Astrocyte of the cerebellum (primary cell): ENCODE results near the gene CCDC148.
"Not testable (repeated sequence)": the region's sequence is repeated elsewhere in the genome, so short reads cannot be mapped to it uniquely, and the experiment has no call there.

Experiments
- DNase-seq: peaks from one replicate; pipeline ENCODE4 v3.0.0-alpha.2; 2011; ENCODE audit warnings: low read depth
- H3K4me3 ChIP-seq: 2 replicates; pipeline ENCODE4 v1.5.1; 2011; ENCODE audit warnings: mild to moderate bottlenecking, low read depth, low read length, moderate library complexity
- in situ Hi-C: cut with HindIII; loops from 2 replicates; pipeline ENCODE4 v1.10.0; 2017; ENCODE audit warnings: low sequenced_read_pairs
- TF ChIP-seq, protein P1 (sequence below): IDR thresholded peaks from 2 replicates; pipeline ENCODE4 v1.5.1; 2012; ENCODE audit warnings: low read length, low read depth, moderate library complexity, mild to moderate bottlenecking; ENCODE audit errors: missing control alignments

The CCDC148 gene

DNA sequence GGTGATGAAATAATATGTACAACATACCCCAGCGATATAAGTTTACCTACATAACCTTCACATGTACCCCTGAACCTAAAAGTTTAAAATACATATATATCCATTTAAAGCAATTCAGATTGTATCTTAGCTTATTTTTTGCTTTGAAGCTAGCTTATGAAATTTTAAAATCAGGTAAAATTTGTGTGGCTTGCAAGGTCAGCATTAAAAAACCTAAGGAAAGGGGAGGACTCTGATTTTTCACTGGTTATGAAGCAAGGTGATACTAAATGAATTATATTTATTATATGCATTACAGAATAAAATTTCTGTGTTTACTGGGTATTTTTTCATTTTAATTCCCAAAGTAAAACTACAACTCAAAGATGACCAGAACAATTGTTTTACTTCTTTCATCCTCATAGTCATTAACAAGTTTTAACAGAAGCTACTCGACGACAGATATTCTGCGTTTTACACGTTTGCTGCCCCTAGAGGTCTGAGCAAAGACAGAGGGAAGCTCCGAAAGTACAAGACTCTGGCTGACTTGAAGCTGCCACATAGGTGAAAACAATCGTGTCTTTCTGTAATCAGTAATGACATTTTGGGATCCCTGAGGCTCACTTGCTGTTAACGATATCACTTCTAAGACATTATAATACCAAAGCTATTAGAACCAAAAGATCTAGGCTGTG, 17.3 kb upstream of the CCDC148 start:
- TF ChIP-seq, protein P1, sequence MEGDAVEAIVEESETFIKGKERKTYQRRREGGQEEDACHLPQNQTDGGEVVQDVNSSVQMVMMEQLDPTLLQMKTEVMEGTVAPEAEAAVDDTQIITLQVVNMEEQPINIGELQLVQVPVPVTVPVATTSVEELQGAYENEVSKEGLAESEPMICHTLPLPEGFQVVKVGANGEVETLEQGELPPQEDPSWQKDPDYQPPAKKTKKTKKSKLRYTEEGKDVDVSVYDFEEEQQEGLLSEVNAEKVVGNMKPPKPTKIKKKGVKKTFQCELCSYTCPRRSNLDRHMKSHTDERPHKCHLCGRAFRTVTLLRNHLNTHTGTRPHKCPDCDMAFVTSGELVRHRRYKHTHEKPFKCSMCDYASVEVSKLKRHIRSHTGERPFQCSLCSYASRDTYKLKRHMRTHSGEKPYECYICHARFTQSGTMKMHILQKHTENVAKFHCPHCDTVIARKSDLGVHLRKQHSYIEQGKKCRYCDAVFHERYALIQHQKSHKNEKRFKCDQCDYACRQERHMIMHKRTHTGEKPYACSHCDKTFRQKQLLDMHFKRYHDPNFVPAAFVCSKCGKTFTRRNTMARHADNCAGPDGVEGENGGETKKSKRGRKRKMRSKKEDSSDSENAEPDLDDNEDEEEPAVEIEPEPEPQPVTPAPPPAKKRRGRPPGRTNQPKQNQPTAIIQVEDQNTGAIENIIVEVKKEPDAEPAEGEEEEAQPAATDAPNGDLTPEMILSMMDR: peak; percentile 17
- no peak for DNase-seq
- in situ Hi-C loops: loop anchor here (10.0 kb wide), 1 partner anchor 271 kb away; no protein-coding TSS in a partner anchor
- no peak overlapping the region for H3K4me3 ChIP-seq

DNA sequence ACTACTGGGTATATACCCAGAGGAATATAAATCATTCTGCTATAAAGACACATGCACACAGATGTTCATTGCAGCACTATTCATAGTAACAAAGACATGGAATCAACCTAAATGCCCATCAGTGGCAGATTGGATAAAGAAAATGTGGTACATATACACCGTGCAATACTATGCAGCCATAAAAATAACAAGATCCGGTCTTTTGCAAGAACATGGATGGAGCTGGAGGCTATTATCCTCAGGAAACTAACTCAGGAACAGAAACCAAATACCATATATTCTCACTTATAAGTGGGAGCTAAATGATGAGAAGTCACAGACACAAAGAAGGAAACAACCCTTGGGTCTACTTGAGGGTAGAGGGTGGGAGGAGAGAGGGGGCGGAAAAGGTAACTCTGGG, 16.7 kb upstream of the CCDC148 start:
- not testable (repeated sequence) for DNase-seq, H3K4me3 ChIP-seq
- in situ Hi-C loops: loop anchor here (10.0 kb wide), 1 partner anchor 272 kb away; no protein-coding TSS in a partner anchor

DNA sequence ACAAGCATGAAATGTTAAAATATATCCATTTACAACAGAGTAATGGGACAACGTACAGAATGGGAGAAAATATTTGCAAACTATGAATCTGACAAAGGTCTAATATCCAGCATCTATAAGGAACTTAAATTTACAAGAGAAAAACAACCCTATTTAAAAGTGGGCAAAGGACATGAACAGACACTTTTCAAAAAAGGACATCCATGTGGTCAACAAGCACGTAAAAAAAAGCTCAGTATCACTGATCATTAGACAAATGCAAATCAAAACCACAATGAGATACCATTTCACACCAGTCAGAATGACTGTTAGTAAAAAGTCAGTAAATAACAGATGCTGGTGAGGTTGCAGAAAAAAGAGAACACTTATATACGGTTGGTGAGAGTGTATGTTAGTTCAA, 16.3 kb upstream of the CCDC148 start:
- in situ Hi-C loops: loop anchor here (10.0 kb wide), 1 partner anchor 272 kb away; no protein-coding TSS in a partner anchor
- DNase-seq, H3K4me3 ChIP-seq: not testable (repeated sequence)

DNA sequence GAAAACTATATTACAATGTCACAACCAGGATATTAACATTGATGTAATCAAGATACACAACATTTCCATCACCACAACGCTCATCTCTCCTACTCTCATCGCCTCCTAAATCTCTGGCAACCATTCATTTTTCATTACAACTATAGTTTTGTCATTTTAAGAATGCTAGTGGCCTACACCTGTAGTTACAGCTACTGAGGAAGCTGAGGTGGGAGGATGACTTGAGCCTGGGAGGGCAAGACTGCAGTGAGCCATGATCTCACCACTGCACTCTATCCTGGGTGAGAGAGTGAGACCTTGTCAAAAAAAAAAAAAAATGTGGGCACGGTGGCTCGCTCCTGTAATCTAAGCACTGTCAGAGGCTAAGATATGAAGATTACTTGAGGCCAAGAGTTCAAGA, 10.7 kb upstream of the CCDC148 start:
- DNase-seq: no peak
- in situ Hi-C loops: no loop called here
- TF ChIP-seq, protein P1: no peak
- no peak overlapping the region for H3K4me3 ChIP-seq

DNA sequence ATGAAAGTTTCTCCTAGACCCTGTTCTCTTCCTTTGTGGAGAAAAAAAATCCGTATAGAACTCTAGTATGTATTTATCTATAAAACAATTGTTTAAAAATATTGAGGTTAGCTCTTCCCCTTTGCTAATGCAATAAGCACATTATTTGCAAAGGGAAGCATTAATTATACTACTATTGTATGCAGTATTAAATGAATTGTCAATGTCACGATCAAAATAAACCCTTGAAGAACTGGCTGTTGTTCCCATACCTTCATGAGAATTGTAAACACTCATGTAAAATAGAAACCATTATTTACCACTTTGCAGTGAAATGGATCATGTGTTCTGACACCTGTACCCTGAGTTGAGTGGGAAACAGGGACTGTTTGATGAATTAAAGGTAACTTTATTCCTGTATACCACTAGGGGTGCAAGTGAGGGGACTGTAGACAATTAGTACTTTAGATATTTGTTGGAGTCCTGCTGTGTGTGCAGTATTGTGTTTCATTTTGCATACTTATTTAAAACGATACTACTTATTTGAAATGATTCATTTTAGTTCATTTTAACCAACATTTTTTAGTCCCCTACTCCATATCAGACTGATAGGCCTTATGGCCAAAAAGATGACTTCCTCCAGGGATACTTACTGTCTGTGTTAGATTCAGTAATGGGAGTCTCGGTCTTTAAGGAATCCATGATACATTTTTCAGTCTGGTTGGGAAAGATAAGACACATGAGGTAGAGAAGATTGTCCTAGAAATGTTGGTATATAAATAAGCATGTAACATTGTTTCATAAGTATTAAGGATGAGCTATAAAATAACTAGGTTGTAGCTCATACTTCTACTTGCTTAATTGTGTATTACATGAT, 8.1 kb upstream of the CCDC148 start:
- H3K4me3 ChIP-seq: no peak overlapping the region
- in situ Hi-C loops: no loop called here
- TF ChIP-seq, protein P1: peak; percentile 45
- DNase-seq: no peak

DNA sequence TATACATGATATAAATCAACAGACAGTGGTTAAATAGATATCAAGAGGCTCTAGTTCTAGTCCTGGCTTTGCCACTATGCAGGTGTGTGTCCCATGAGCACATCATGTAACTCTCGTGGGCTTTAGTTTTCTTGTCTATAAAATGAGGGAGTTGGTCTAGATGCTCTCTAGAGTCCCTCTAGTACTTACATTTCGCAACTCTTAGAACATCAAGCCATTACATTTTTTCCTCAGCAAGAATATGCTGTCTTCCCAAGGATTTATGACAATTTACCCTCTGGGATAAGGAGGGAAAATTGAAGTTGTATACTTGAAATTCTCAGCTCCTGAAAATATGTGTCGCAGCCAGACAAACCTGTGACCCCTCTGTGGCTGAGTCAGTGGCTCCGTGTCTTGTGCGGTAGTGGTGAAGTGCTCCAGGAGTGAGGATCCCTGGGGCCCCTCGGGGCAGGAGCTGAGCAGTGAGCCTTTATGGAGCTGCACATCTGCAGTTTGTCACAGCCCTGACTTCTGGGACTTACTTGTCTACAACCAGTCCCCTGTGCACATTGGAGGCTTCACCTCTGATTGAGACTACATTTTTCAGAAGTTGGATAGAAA, 7.0 kb upstream of the CCDC148 start:
- no peak overlapping the region for H3K4me3 ChIP-seq
- TF ChIP-seq, protein P1: no peak
- in situ Hi-C loops: no loop called here
- no peak for DNase-seq

DNA sequence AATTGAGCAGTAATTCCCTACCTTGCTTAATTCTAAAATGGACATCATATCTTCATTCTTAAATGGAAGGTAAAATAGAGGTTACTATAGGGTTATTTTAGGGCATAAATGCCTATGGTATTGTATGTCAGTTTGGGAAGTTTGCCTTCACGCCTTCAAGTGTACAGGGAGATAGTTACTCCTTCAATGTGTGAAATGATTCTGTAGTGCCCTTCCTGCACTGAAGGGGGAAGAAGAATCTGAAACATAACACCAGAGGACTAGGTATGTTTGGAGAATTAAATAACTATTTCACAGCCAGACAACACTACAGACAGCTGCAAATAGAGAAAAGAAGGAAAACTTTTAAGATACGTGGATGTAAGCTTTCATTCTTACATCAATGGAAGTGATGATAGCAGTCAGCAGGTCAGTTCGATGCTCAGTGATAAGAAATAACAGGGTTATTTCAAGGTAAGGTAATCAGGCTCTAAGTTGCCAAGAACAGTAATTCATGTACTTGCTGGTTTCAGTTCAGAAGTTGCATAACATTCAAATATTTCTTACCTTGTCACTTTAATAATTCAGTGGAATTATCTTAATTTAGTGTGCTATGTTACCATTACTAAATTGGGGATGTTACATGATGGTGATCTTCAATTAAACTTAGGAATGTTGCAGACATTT, 4.2 kb upstream of the CCDC148 start:
- TF ChIP-seq, protein P1: peak; percentile 35
- no peak for DNase-seq
- no peak overlapping the region for H3K4me3 ChIP-seq
- in situ Hi-C loops: no loop called here
